ENCODE measurements around the gene SPATA45.

GRCh38 chr1:212852105-212852688 is 4.7 kb upstream of the SPATA45 start:
- TF ChIP-seq CTCF (IDR thresholded peaks at IDR 0.05) (no peak), POLR2AphosphoS5 (IDR thresholded peaks at IDR 0.05) (no peak), POLR2A (IDR thresholded peaks at IDR 0.05) (no peak), EP300 (IDR thresholded peaks at IDR 0.05) (no peak)
